HCT116 (cell line): Measurements from ENCODE around the gene COA7. TPM values are rescaled to one million over a fixed set of nuclear protein-coding genes. Genes with fewer than 3 reads are reported as not detected.
A peak's percentile ranks its signal among the peaks of the same experiment; 100 is the strongest.

Source experiments
- ATAC-seq: fragments of 200-7000 bp; cut with Tn5 transposase; 2 replicates; pipeline ENCODE4 v1.9.1; 2020; ENCODE audit warnings: mild to moderate bottlenecking, moderate library complexity
- BruUV-seq: library from RNA; stranded (reverse); fragments of 400-500 nt; replicated peaks from 2 replicates; lab custom pipeline; 2021; lab: Mats Ljungman, UMichigan
- CTCF ChIA-PET: fragments of 300-600 bp; sonication (Branson Sonifier 250); formaldehyde crosslinking; loops from one replicate; lab custom pipeline; 2021; ENCODE audit warnings: antibody characterized with exemption; lab: Charles Lee
- POLR2A ChIA-PET: fragments of 300-600, 350-600 bp; sonication (Branson Sonifier 250); formaldehyde crosslinking; loops from one replicate; lab custom pipeline; 2021; ENCODE audit warnings: antibody characterized with exemption; lab: Charles Lee
- RAD21 ChIA-PET, 2 experiments: fragments of 300-600 bp; sonication (Branson Sonifier 250); formaldehyde crosslinking; loops; one replicate each; lab custom pipeline; 2023; ENCODE audit warnings: low total read pairs in 2 of 2; ENCODE audit not compliant: uncharacterized antibody in 2 of 2, unreplicated experiment in 2 of 2, low non-redundant PET in 1 of 2; lab: Charles Lee
- DNase-seq: peaks from one replicate; pipeline ENCODE4 v3.0.0-alpha.2; 2010; ENCODE audit warnings: low read depth, low spot score
- H2AFZ ChIP-seq: fragments of 200-600 bp; shearing (Covaris generic), sonication (generic); 2 replicates; pipeline ENCODE4 v1.6.1; 2017; ENCODE audit warnings: low read depth, mixed run types, mixed read lengths, antibody characterized with exemption, low read length; ENCODE audit not compliant: poor library complexity, severe bottlenecking
- H3K27ac ChIP-seq: 2 replicates; pipeline ENCODE4 v1.5.1; 2012; ENCODE audit warnings: low read depth, low read length
- H3K27me3 ChIP-seq: fragments of 200-600 bp; sonication (generic); 2 replicates; pipeline ENCODE4 v1.6.1; 2016; ENCODE audit warnings: mixed run types, low read length, mixed read lengths; ENCODE audit not compliant: insufficient read depth
- H3K36me3 ChIP-seq, 2 experiments: fragments of 200-500 bp in 1 of 2; fragments of 200-600 bp in 1 of 2; sonication (Bioruptor generic) in 1 of 2; sonication (generic) in 1 of 2; 2 replicates each; pipeline versions ENCODE4 v1.5.1 to v1.6.1; 2014 to 2016; ENCODE audit warnings: low read length in 2 of 2, inconsistent platforms in 1 of 2, mixed read lengths in 1 of 2, mixed run types in 1 of 2; ENCODE audit not compliant: insufficient read depth in 2 of 2, control insufficient read depth in 1 of 2
- H3K4me1 ChIP-seq, 2 experiments: fragments of 200-600 bp in 1 of 2; sonication (generic) in 1 of 2; 2 replicates each; pipeline versions ENCODE4 v1.5.1 to v1.6.1; 2012 to 2017; ENCODE audit warnings: low read length in 2 of 2, inconsistent platforms in 1 of 2, mild to moderate bottlenecking in 1 of 2, mixed read lengths in 1 of 2, mixed run types in 1 of 2, moderate library complexity in 1 of 2; ENCODE audit not compliant: insufficient read depth in 2 of 2, control insufficient read depth in 1 of 2
- H3K4me2 ChIP-seq: fragments of 200-600 bp; sonication (generic); 2 replicates; pipeline ENCODE4 v1.6.1; 2017; ENCODE audit warnings: mixed run types, low read length, mixed read lengths
- H3K4me3 ChIP-seq, 2 experiments: fragments of 200-600 bp in 1 of 2; sonication (generic) in 1 of 2; replicated peaks in 1 of 2; 2 replicates each; pipeline ENCODE4 v1.5.1; 2011 to 2016; ENCODE audit warnings: low read length in 2 of 2, control low read depth in 1 of 2, low read depth in 1 of 2, mild to moderate bottlenecking in 1 of 2, mixed read lengths in 1 of 2, mixed run types in 1 of 2
- H3K79me2 ChIP-seq: fragments of 200-600 bp; sonication (generic); 2 replicates; pipeline ENCODE4 v1.6.1; 2017; ENCODE audit warnings: mild to moderate bottlenecking, mixed run types, low read length, moderate library complexity, mixed read lengths; ENCODE audit not compliant: insufficient read depth
- H3K9ac ChIP-seq: fragments of 200-600 bp; sonication (generic); 2 replicates; pipeline ENCODE4 v1.6.1; 2016; ENCODE audit warnings: low read length, mixed read lengths
- H3K9me2 ChIP-seq: fragments of 200-600 bp; sonication (generic), shearing (Covaris generic); 2 replicates; pipeline ENCODE4 v1.6.1; 2017; ENCODE audit warnings: mixed run types, mild to moderate bottlenecking, moderate library complexity; ENCODE audit not compliant: insufficient read depth
- H3K9me3 ChIP-seq, 2 experiments: fragments of 200-500 bp in 1 of 2; fragments of 200-600 bp in 1 of 2; sonication (Bioruptor generic) in 1 of 2; sonication (generic) in 1 of 2; 2 replicates each; pipeline ENCODE4 v1.6.1; 2014 to 2017; ENCODE audit warnings: low read length in 2 of 2, mixed read lengths in 2 of 2, inconsistent platforms in 1 of 2, low read depth in 1 of 2, mild to moderate bottlenecking in 1 of 2, mixed run types in 1 of 2, moderate library complexity in 1 of 2; ENCODE audit not compliant: control insufficient read depth in 1 of 2, insufficient read depth in 1 of 2
- H4K20me1 ChIP-seq: fragments of 200-600 bp; sonication (generic), shearing (Covaris generic); 2 replicates; pipeline ENCODE4 v1.6.1; 2017; ENCODE audit warnings: mixed run types, mild to moderate bottlenecking, moderate library complexity; ENCODE audit not compliant: insufficient read depth
- ATF3 ChIP-seq: IDR thresholded peaks from 2 replicates; pipeline ENCODE4 v1.6.1; 2012
- CBX3 ChIP-seq: IDR thresholded peaks from 2 replicates; pipeline ENCODE4 v1.6.1; 2012; ENCODE audit warnings: low read depth
- CEBPB ChIP-seq: IDR thresholded peaks from 2 replicates; pipeline ENCODE4 v1.6.1; 2012; ENCODE audit warnings: low read depth
- FOSL1 ChIP-seq: IDR thresholded peaks from 2 replicates; pipeline ENCODE4 v1.6.1; 2012; ENCODE audit warnings: low read depth
- JUND ChIP-seq: IDR thresholded peaks from 2 replicates; pipeline ENCODE4 v1.6.1; 2012
- POLR2A ChIP-seq: IDR thresholded peaks from 2 replicates; pipeline ENCODE4 v1.7.0; 2011; ENCODE audit warnings: borderline replicate concordance; ENCODE audit not compliant: insufficient read depth, insufficient read length; ENCODE audit errors: extremely low read depth
- POLR2AphosphoS5 ChIP-seq: IDR thresholded peaks from 2 replicates; pipeline ENCODE4 v1.6.1; 2011; ENCODE audit warnings: mild to moderate bottlenecking, low read depth, low read length, moderate library complexity
- SIN3A ChIP-seq: IDR thresholded peaks from 2 replicates; pipeline ENCODE4 v1.6.1; 2012; ENCODE audit warnings: low read depth
- SP1 ChIP-seq: IDR thresholded peaks from 2 replicates; pipeline ENCODE4 v1.6.1; 2012; ENCODE audit warnings: low read depth
- SRF ChIP-seq: IDR thresholded peaks from 2 replicates; pipeline ENCODE4 v1.6.1; 2012; ENCODE audit warnings: low read depth
- YY1 ChIP-seq: IDR thresholded peaks from 2 replicates; pipeline ENCODE4 v1.6.1; 2011; ENCODE audit warnings: low read length, low read depth, moderate library complexity, mild to moderate bottlenecking; ENCODE audit not compliant: insufficient replicate concordance; ENCODE audit errors: extremely low read depth
- intact Hi-C: fragments of 100-400 bp; cut with micrococcal nuclease; formaldehyde crosslinking; loops from 2 replicates; pipeline ENCODE4 v1.10.0; 2022
- total RNA-seq: library from RNA; stranded (reverse); gene quantifications from one replicate; pipeline ENCODE4 v1.2.1, GENCODE V29; 2021; ENCODE audit not compliant: unreplicated experiment

COA7 gene
- total RNA-seq, 1 experiment from 2014 or later, result 43.6 TPM

- DNase-seq, result no peak
- ChIA-PET RAD21 (interaction anchor here in 1 of 2 experiments (0.7 kb wide), 1 partner anchor 107 kb away, joined by 4 read pairs; the partner anchor contains the start of gene TUT4), POLR2A (interaction anchor here (1.5 kb wide), 1 partner anchor 107 kb away, joined by 3 read pairs; the partner anchor contains the start of gene TUT4), CTCF (no interaction called here)
- no peak overlapping the region for H3K4me3 ChIP-seq
- no peaks in the 10 kb centered on the region for H3K9me3 ChIP-seq
- no peak for TF ChIP-seq SP1
- no peak for TF ChIP-seq YY1
- no peak for TF ChIP-seq SIN3A
- no peak overlapping the region for H2AFZ ChIP-seq
- peak overlapping the region; percentile 26; the same call in 1 of the 2 replicates for H3K9ac ChIP-seq
- intact Hi-C loops, result no loop called here
- no peak for ATAC-seq
- H4K20me1 ChIP-seq, result no peaks in the 10 kb centered on the region
- H3K79me2 ChIP-seq, result no peaks in the 10 kb centered on the region
- H3K27me3 ChIP-seq, result no peaks in the 10 kb centered on the region
- peak overlapping the region; percentile 43 for H3K4me2 ChIP-seq
- BruUV-seq, result no TSS peak
- H3K36me3 ChIP-seq, result no peaks in the 10 kb centered on the region
- no peak overlapping the region for H3K27ac ChIP-seq
- peaks cover 0 to 26% of the 10 kb centered on the region in 2 experiments; a peak in 3 of 4 replicates for H3K4me1 ChIP-seq
- H3K9me2 ChIP-seq, result no peaks in the 10 kb centered on the region
Observed at GRCh38 chr1:52659851-52660596, 38.1 kb downstream of the COA7 start.

GRCh38 chr1:52659356-52659755 lies 38.8 kb downstream of the COA7 start:
- Histone ChIP-seq H3K9me2 (no peaks in the 10 kb centered on the region), H3K4me3 (no peak overlapping the region), H3K36me3 (no peaks in the 10 kb centered on the region), H3K9ac (peak overlapping the region; percentile 26; the same call in 1 of the 2 replicates), H3K4me1 (peaks cover 0 to 26% of the 10 kb centered on the region in 2 experiments; a peak in 3 of 4 replicates), H3K9me3 (no peaks in the 10 kb centered on the region), H2AFZ (no peak overlapping the region), H3K79me2 (no peaks in the 10 kb centered on the region), H3K27ac (no peak overlapping the region), H3K27me3 (no peaks in the 10 kb centered on the region), H3K4me2 (peak overlapping the region; percentile 43), H4K20me1 (no peaks in the 10 kb centered on the region)
- POLR2A ChIA-PET, result interaction anchor here (1.5 kb wide), 1 partner anchor 106 kb away, joined by 3 read pairs; the partner anchor contains the start of gene TUT4
- intact Hi-C loops, result no loop called here
- CTCF ChIA-PET, result no interaction called here
- peak; percentile 98 for TF ChIP-seq FOSL1
- TF ChIP-seq YY1, result no peak
- peak; percentile 76 for TF ChIP-seq SP1
- TF ChIP-seq ATF3, result peak; percentile 43; the same call in 1 of the 2 replicates
- TF ChIP-seq CBX3, result peak; percentile 71; the same call in 1 of the 2 replicates
- TF ChIP-seq CEBPB, result no peak
- TF ChIP-seq SRF, result peak; percentile 51
- TF ChIP-seq JUND, result peak; percentile 94
- TF ChIP-seq POLR2A, result no peak
- peak; percentile 36; the same call in 1 of the 2 replicates for TF ChIP-seq POLR2AphosphoS5
- RAD21 ChIA-PET, result interaction anchor here in 1 of 2 experiments (0.7 kb wide), 1 partner anchor 106 kb away, joined by 4 read pairs; the partner anchor contains the start of gene TUT4
- DNase-seq (peak; percentile 69), ATAC-seq (peak; percentile 63)
- BruUV-seq, result no TSS peak
